SK-N-SH treated with all-trans-retinoic acid at 6 μM for 48 hours (cell line): ENCODE measurements around the gene MGAT3.

Experiments used
- ATAC-seq: fragments of 200-7000 bp; cut with Tn5 transposase; 3 replicates; pipeline ENCODE4 v1.9.1; 2020; ENCODE audit warnings: mild to moderate bottlenecking, moderate library complexity
- ARNTL ChIP-seq: fragments of 450-650 bp; formaldehyde crosslinking; IDR thresholded peaks from 2 replicates; pipeline ENCODE4 v1.5.0; 2020; ENCODE audit warnings: low read depth, mild to moderate bottlenecking, moderate library complexity, borderline replicate concordance
- BACH2 ChIP-seq: fragments of 250-450 bp; sonication (Bioruptor Pico); IDR thresholded peaks from 2 replicates; pipeline ENCODE4 v1.9.0; 2021; ENCODE audit warnings: mild to moderate bottlenecking, borderline replicate concordance
- ESRRG ChIP-seq: fragments of 250-450 bp; sonication (Bioruptor Pico); IDR thresholded peaks from 2 replicates; pipeline ENCODE4 v1.6.1; 2021; ENCODE audit warnings: mild to moderate bottlenecking
- GLIS3 ChIP-seq: fragments of 250-450 bp; sonication (Bioruptor Pico); IDR thresholded peaks from 2 replicates; pipeline ENCODE4 v1.5.0; 2020; ENCODE audit warnings: mild to moderate bottlenecking, moderate library complexity
- ISL1 ChIP-seq: fragments of 250-450 bp; sonication (Bioruptor Pico); IDR thresholded peaks from 2 replicates; pipeline ENCODE4 v2.1.2; 2022; ENCODE audit warnings: mild to moderate bottlenecking, moderate library complexity
- OSR1 ChIP-seq: fragments of 250-450 bp; sonication (Bioruptor Pico); IDR thresholded peaks from 2 replicates; pipeline ENCODE4 v1.8.0; 2022; ENCODE audit warnings: moderate library complexity, mild to moderate bottlenecking, inconsistent platforms
- PPARA ChIP-seq: fragments of 250-450 bp; sonication (Bioruptor Pico); IDR thresholded peaks from 2 replicates; pipeline ENCODE4 v1.5.0; 2020; ENCODE audit warnings: mild to moderate bottlenecking, borderline replicate concordance
- SNAI2 ChIP-seq: fragments of 250-450 bp; sonication (Bioruptor Pico); IDR thresholded peaks from 2 replicates; pipeline ENCODE4 v1.5.0; 2020; ENCODE audit warnings: mild to moderate bottlenecking, moderate library complexity
- TCF4 ChIP-seq: fragments of 250-450 bp; sonication (Bioruptor Pico); IDR thresholded peaks from 2 replicates; pipeline ENCODE4 v1.8.0; 2021; ENCODE audit warnings: mild to moderate bottlenecking, moderate library complexity, borderline replicate concordance
- TOX ChIP-seq: fragments of 250-450 bp; sonication (Bioruptor Pico); IDR thresholded peaks from 2 replicates; pipeline ENCODE4 v1.8.0; 2021; ENCODE audit warnings: mild to moderate bottlenecking, moderate library complexity, borderline replicate concordance
- ZC3H10 ChIP-seq: fragments of 250-450 bp; sonication (Bioruptor Pico); IDR thresholded peaks from 2 replicates; pipeline ENCODE4 v1.5.1; 2021; ENCODE audit warnings: mild to moderate bottlenecking, moderate library complexity
- ZNF565 ChIP-seq: fragments of 450-650 bp; formaldehyde crosslinking; conservative IDR thresholded peaks from 2 replicates; pipeline ENCODE4 v1.5.0; 2020; ENCODE audit warnings: low read depth, mild to moderate bottlenecking, moderate library complexity
- ZNF70 ChIP-seq: fragments of 450-650 bp; formaldehyde crosslinking; IDR thresholded peaks from 2 replicates; pipeline ENCODE4 v1.5.0; 2020; ENCODE audit warnings: mild to moderate bottlenecking, moderate library complexity
- ZNF8 ChIP-seq: fragments of 450-650 bp; formaldehyde crosslinking; IDR thresholded peaks from 2 replicates; pipeline ENCODE4 v1.5.0; 2020; ENCODE audit warnings: mild to moderate bottlenecking, moderate library complexity
- TF ChIP-seq, protein P1 (sequence below): fragments of 250-450 bp; sonication (Bioruptor Pico); IDR thresholded peaks from 2 replicates; pipeline ENCODE4 v1.8.0; 2021; ENCODE audit warnings: low read depth, mild to moderate bottlenecking, moderate library complexity, borderline replicate concordance
- TF ChIP-seq, protein P2 (sequence below): fragments of 250-450 bp; sonication (Bioruptor Pico); IDR thresholded peaks from 2 replicates; pipeline ENCODE4 v1.8.0; 2020; ENCODE audit warnings: mild to moderate bottlenecking, moderate library complexity, borderline replicate concordance
- TF ChIP-seq, protein P3 (sequence below): fragments of 250-450 bp; sonication (Bioruptor Pico); IDR thresholded peaks from 2 replicates; pipeline ENCODE4 v1.5.0; 2020; ENCODE audit warnings: mild to moderate bottlenecking, moderate library complexity
- TF ChIP-seq, protein P4 (sequence below): fragments of 250-450 bp; sonication (Bioruptor Pico); IDR thresholded peaks from 2 replicates; pipeline ENCODE4 v1.5.1; 2021; ENCODE audit warnings: mild to moderate bottlenecking, moderate library complexity
- TF ChIP-seq, protein P5 (sequence below): fragments of 250-450 bp; sonication (Bioruptor Pico); IDR thresholded peaks from 2 replicates; pipeline ENCODE4 v1.5.1; 2020; ENCODE audit warnings: low read depth, mild to moderate bottlenecking, moderate library complexity

The MGAT3 gene

DNA sequence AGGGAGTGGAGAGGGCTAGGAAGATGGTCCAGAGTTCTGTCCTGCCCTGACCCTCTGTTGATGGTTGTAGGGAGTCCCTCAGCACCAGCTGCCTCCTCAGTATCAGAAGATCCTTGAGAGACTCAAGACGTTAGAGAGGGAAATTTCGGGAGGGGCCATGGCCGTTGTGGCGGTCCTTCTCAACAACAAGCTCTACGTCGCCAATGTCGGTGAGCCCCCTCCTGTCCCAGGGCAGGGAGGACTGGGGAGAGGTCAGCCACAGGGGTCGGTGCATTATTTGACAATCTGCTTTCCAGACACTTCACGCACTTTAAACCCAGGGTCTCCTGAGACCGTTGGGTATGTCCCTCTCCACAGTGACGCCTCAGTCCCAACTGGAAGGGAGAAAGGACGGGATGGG is 39.2 kb upstream of the MGAT3 start:
- ATAC-seq, result no peak
- TF ChIP-seq PPARA (CRISPR knock-in tag), result no peak

DNA sequence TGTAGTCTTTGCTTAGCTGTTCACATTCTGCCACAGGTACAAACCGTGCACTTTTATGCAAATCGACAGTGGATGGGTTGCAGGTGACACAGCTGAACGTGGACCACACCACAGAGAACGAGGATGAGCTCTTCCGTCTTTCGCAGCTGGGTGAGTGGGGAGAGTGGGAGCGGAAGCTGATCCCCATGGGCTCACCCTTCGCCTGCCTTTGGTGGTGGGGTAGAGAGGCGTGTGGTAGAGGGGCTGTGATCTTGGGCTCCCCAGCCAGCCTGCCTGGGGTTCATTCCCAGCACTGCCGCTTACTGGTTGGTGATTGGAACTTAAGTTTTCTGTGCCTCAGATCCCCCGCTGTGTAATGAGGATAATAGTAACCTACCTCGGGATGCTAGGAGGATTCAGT is 38.1 kb upstream of the MGAT3 start:
- no peak for ATAC-seq
- no peak for TF ChIP-seq ARNTL (CRISPR knock-in tag)
- TF ChIP-seq ZNF70 (CRISPR knock-in tag), result no peak
- TF ChIP-seq ZC3H10, result no peak
- no peak for TF ChIP-seq ESRRG (CRISPR knock-in tag)
- TF ChIP-seq ZNF565 (CRISPR knock-in tag), result no peak
- TF ChIP-seq, protein P1, sequence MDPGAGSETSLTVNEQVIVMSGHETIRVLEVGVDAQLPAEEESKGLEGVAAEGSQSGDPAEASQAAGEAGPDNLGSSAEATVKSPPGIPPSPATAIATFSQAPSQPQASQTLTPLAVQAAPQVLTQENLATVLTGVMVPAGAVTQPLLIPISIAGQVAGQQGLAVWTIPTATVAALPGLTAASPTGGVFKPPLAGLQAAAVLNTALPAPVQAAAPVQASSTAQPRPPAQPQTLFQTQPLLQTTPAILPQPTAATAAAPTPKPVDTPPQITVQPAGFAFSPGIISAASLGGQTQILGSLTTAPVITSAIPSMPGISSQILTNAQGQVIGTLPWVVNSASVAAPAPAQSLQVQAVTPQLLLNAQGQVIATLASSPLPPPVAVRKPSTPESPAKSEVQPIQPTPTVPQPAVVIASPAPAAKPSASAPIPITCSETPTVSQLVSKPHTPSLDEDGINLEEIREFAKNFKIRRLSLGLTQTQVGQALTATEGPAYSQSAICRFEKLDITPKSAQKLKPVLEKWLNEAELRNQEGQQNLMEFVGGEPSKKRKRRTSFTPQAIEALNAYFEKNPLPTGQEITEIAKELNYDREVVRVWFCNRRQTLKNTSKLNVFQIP, result no peak
- TF ChIP-seq, protein P2, sequence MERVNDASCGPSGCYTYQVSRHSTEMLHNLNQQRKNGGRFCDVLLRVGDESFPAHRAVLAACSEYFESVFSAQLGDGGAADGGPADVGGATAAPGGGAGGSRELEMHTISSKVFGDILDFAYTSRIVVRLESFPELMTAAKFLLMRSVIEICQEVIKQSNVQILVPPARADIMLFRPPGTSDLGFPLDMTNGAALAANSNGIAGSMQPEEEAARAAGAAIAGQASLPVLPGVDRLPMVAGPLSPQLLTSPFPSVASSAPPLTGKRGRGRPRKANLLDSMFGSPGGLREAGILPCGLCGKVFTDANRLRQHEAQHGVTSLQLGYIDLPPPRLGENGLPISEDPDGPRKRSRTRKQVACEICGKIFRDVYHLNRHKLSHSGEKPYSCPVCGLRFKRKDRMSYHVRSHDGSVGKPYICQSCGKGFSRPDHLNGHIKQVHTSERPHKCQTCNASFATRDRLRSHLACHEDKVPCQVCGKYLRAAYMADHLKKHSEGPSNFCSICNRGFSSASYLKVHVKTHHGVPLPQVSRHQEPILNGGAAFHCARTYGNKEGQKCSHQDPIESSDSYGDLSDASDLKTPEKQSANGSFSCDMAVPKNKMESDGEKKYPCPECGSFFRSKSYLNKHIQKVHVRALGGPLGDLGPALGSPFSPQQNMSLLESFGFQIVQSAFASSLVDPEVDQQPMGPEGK (CRISPR knock-in tag), result no peak
- TF ChIP-seq, protein P3, sequence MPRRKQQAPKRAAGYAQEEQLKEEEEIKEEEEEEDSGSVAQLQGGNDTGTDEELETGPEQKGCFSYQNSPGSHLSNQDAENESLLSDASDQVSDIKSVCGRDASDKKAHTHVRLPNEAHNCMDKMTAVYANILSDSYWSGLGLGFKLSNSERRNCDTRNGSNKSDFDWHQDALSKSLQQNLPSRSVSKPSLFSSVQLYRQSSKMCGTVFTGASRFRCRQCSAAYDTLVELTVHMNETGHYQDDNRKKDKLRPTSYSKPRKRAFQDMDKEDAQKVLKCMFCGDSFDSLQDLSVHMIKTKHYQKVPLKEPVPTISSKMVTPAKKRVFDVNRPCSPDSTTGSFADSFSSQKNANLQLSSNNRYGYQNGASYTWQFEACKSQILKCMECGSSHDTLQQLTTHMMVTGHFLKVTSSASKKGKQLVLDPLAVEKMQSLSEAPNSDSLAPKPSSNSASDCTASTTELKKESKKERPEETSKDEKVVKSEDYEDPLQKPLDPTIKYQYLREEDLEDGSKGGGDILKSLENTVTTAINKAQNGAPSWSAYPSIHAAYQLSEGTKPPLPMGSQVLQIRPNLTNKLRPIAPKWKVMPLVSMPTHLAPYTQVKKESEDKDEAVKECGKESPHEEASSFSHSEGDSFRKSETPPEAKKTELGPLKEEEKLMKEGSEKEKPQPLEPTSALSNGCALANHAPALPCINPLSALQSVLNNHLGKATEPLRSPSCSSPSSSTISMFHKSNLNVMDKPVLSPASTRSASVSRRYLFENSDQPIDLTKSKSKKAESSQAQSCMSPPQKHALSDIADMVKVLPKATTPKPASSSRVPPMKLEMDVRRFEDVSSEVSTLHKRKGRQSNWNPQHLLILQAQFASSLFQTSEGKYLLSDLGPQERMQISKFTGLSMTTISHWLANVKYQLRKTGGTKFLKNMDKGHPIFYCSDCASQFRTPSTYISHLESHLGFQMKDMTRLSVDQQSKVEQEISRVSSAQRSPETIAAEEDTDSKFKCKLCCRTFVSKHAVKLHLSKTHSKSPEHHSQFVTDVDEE (CRISPR knock-in tag), result no peak
- TF ChIP-seq, all 23 proteins: peak for 0

DNA sequence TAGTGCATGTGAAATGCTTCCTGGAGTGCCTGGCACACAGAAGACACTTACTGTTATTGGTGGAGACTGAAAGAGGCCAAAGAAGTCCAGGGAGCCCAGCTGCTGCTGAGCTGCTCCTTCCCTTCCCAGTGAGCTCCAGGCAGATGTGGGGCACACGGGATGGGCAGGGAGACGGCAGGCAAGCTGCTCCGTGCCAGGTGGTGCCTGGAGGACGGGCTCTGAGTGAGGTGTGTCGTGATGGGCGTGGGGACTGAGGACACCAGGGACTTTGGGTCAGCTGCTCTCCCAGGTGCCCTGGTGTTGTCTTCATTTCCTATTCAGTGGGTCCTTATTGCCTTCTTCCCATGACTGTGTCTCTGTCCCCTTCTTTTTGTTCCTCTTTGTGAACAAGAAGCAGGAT is 37.7 kb upstream of the MGAT3 start:
- ATAC-seq, result no peak

More for the DNA sequence above, 37.7 kb upstream of the MGAT3 start:
- no peak for TF ChIP-seq PPARA (CRISPR knock-in tag)
- no peak for TF ChIP-seq ARNTL (CRISPR knock-in tag)
- TF ChIP-seq, protein P4, sequence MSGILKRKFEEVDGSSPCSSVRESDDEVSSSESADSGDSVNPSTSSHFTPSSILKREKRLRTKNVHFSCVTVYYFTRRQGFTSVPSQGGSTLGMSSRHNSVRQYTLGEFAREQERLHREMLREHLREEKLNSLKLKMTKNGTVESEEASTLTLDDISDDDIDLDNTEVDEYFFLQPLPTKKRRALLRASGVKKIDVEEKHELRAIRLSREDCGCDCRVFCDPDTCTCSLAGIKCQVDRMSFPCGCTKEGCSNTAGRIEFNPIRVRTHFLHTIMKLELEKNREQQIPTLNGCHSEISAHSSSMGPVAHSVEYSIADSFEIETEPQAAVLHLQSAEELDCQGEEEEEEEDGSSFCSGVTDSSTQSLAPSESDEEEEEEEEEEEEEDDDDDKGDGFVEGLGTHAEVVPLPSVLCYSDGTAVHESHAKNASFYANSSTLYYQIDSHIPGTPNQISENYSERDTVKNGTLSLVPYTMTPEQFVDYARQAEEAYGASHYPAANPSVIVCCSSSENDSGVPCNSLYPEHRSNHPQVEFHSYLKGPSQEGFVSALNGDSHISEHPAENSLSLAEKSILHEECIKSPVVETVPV (CRISPR knock-in tag), result no peak
- TF ChIP-seq, protein P2 (CRISPR knock-in tag), result no peak
- TF ChIP-seq OSR1, result no peak
- no peak for TF ChIP-seq TOX (CRISPR knock-in tag)
- no peak for TF ChIP-seq ZNF8 (CRISPR knock-in tag)
- TF ChIP-seq BACH2 (CRISPR knock-in tag), result no peak
- TF ChIP-seq, protein P5, sequence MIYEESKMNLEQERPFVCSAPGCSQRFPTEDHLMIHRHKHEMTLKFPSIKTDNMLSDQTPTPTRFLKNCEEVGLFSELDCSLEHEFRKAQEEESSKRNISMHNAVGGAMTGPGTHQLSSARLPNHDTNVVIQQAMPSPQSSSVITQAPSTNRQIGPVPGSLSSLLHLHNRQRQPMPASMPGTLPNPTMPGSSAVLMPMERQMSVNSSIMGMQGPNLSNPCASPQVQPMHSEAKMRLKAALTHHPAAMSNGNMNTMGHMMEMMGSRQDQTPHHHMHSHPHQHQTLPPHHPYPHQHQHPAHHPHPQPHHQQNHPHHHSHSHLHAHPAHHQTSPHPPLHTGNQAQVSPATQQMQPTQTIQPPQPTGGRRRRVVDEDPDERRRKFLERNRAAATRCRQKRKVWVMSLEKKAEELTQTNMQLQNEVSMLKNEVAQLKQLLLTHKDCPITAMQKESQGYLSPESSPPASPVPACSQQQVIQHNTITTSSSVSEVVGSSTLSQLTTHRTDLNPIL (CRISPR knock-in tag), result no peak
- no peak for TF ChIP-seq SNAI2 (CRISPR knock-in tag)
- TF ChIP-seq GLIS3 (CRISPR knock-in tag), result no peak
- TF ChIP-seq TCF4 (CRISPR knock-in tag), result no peak
- TF ChIP-seq ISL1 (CRISPR knock-in tag), result no peak
- TF ChIP-seq ZNF70 (CRISPR knock-in tag), result no peak
- TF ChIP-seq ZC3H10, result no peak
- TF ChIP-seq, protein P1, result no peak
